H9 (cell line): ENCODE data around the gene TNFRSF17. TPM values are rescaled to one million over a fixed set of nuclear protein-coding genes. Genes with fewer than 3 reads are reported as not detected.

Experiments
- DNase-seq: peaks from one replicate; pipeline ENCODE4 v3.0.0-alpha.2; 2017
- H2AFZ ChIP-seq: one replicate; pipeline ENCODE4 v1.6.1; 2013; ENCODE audit warnings: mild to moderate bottlenecking, low read length, control low read depth, moderate library complexity
- H2AK5ac ChIP-seq: 2 replicates; pipeline ENCODE4 v1.6.1; 2013; ENCODE audit warnings: low read length, control low read depth, mixed read lengths; ENCODE audit not compliant: insufficient read length
- H2BK120ac ChIP-seq: one replicate; pipeline ENCODE4 v1.6.1; 2013; ENCODE audit warnings: low read depth, mild to moderate bottlenecking, low read length, control low read depth, inconsistent platforms; ENCODE audit not compliant: poor library complexity, severe bottlenecking
- H2BK12ac ChIP-seq: 2 replicates; pipeline ENCODE4 v1.6.1; 2013; ENCODE audit warnings: low read length, control low read depth, mixed read lengths, low read depth; ENCODE audit not compliant: insufficient read length
- H2BK15ac ChIP-seq: 2 replicates; pipeline ENCODE4 v1.6.1; 2013; ENCODE audit warnings: low read depth, low read length, control low read depth
- H2BK20ac ChIP-seq: one replicate; pipeline ENCODE4 v1.6.1; 2013; ENCODE audit warnings: low read depth, mild to moderate bottlenecking, low read length, control low read depth, inconsistent platforms; ENCODE audit not compliant: poor library complexity, severe bottlenecking
- H2BK5ac ChIP-seq: 2 replicates; pipeline ENCODE4 v1.6.1; 2013; ENCODE audit warnings: low read length, control low read depth, mixed read lengths; ENCODE audit not compliant: insufficient read length
- H3K14ac ChIP-seq: 2 replicates; pipeline ENCODE4 v1.6.1; 2013; ENCODE audit warnings: low read length, control low read depth; ENCODE audit not compliant: insufficient read depth
- H3K18ac ChIP-seq: 2 replicates; pipeline ENCODE4 v1.6.1; 2013; ENCODE audit warnings: low read depth, mild to moderate bottlenecking, mixed read lengths, low read length, control low read depth; ENCODE audit not compliant: insufficient read length
- H3K23ac ChIP-seq: 2 replicates; pipeline ENCODE4 v1.6.1; 2013; ENCODE audit warnings: low read length, control low read depth, mixed read lengths, low read depth; ENCODE audit not compliant: insufficient read length
- H3K23me2 ChIP-seq: 2 replicates; pipeline ENCODE4 v1.6.1; 2013; ENCODE audit warnings: low read depth, mild to moderate bottlenecking, mixed read lengths, low read length, control low read depth; ENCODE audit not compliant: insufficient read length, poor library complexity, severe bottlenecking
- H3K27ac ChIP-seq: 2 replicates; pipeline ENCODE4 v1.5.1; 2013; ENCODE audit warnings: low read length, control low read depth, mixed read lengths, low read depth; ENCODE audit not compliant: insufficient read length
- H3K27me3 ChIP-seq: 2 replicates; pipeline ENCODE4 v1.6.1; 2013; ENCODE audit warnings: low read length, control low read depth, inconsistent platforms; ENCODE audit not compliant: insufficient read depth
- H3K4ac ChIP-seq: 2 replicates; pipeline ENCODE4 v1.6.1; 2013; ENCODE audit warnings: low read depth, mild to moderate bottlenecking, control low read depth, inconsistent platforms, low read length, moderate library complexity
- H3K4me1 ChIP-seq: 2 replicates; pipeline ENCODE4 v1.6.1; 2013; ENCODE audit warnings: low read length, control low read depth, inconsistent platforms; ENCODE audit not compliant: insufficient read depth
- H3K4me2 ChIP-seq: 2 replicates; pipeline ENCODE4 v1.6.1; 2013; ENCODE audit warnings: low read length, control low read depth, mixed read lengths; ENCODE audit not compliant: insufficient read length, insufficient read depth
- H3K56ac ChIP-seq: 2 replicates; pipeline ENCODE4 v1.6.1; 2013; ENCODE audit warnings: low read depth, mild to moderate bottlenecking, mixed read lengths, low read length, control low read depth; ENCODE audit not compliant: insufficient read length
- H3K79me1 ChIP-seq: 2 replicates; pipeline ENCODE4 v1.6.1; 2013; ENCODE audit warnings: low read depth, mild to moderate bottlenecking, moderate library complexity, low read length, control low read depth, inconsistent platforms; ENCODE audit not compliant: insufficient read depth, poor library complexity, severe bottlenecking
- H3K79me2 ChIP-seq: 2 replicates; pipeline ENCODE4 v1.6.1; 2013; ENCODE audit warnings: low read length, control low read depth, inconsistent platforms; ENCODE audit not compliant: insufficient read depth
- H3K9ac ChIP-seq: 2 replicates; pipeline ENCODE4 v1.6.1; 2013; ENCODE audit warnings: low read length, control low read depth, mixed read lengths; ENCODE audit not compliant: insufficient read length; ENCODE audit errors: extremely low read depth
- H3K9me3 ChIP-seq: one replicate; pipeline ENCODE4 v1.6.1; 2013; ENCODE audit warnings: low read depth, low read length, inconsistent platforms; ENCODE audit not compliant: control insufficient read depth
- H3T11ph ChIP-seq: one replicate; pipeline ENCODE4 v1.6.1; 2013; ENCODE audit warnings: mild to moderate bottlenecking, low read length, control low read depth, inconsistent platforms
- H4K20me1 ChIP-seq: one replicate; pipeline ENCODE4 v1.6.1; 2013; ENCODE audit not compliant: control insufficient read depth, insufficient read length, insufficient read depth
- H4K5ac ChIP-seq: 2 replicates; pipeline ENCODE4 v1.6.1; 2013; ENCODE audit warnings: low read depth, mild to moderate bottlenecking, mixed read lengths, low read length, control low read depth; ENCODE audit not compliant: insufficient read length
- H4K8ac ChIP-seq: replicated peaks from 2 replicates; pipeline ENCODE4 v1.6.1; 2013; ENCODE audit warnings: low read length, control low read depth, mixed read lengths, low read depth; ENCODE audit not compliant: insufficient read length
- H4K91ac ChIP-seq: 2 replicates; pipeline ENCODE4 v1.6.1; 2013; ENCODE audit warnings: low read depth, mild to moderate bottlenecking, moderate library complexity, mixed read lengths, low read length, control low read depth; ENCODE audit not compliant: insufficient read length
- H3K27ac Mint-ChIP-seq, 3 experiments: 2 replicates in 2 of 3; 3 replicates in 1 of 3; pipeline ENCODE4 v1.8.0; 2020 to 2021; ENCODE audit warnings: mixed read lengths in 3 of 3, mild to moderate bottlenecking in 1 of 3, moderate library complexity in 1 of 3
- H3K27me3 Mint-ChIP-seq: 2 replicates; pipeline ENCODE4 v1.8.0; 2021; ENCODE audit warnings: low read depth, mild to moderate bottlenecking, moderate library complexity, mixed read lengths
- H3K36me3 Mint-ChIP-seq, 3 experiments: 2 replicates in 2 of 3; 3 replicates in 1 of 3; pipeline ENCODE4 v1.8.0; 2020 to 2021; ENCODE audit warnings: low read depth in 3 of 3, mixed read lengths in 3 of 3; ENCODE audit not compliant: insufficient read depth in 1 of 3
- H3K4me1 Mint-ChIP-seq, 2 experiments: 2 replicates each; pipeline ENCODE4 v1.8.0; 2020; ENCODE audit warnings: mixed read lengths in 2 of 2
- H3K4me3 Mint-ChIP-seq, 2 experiments: 2 replicates in 1 of 2; 3 replicates in 1 of 2; pipeline ENCODE4 v1.8.0; 2020 to 2021; ENCODE audit warnings: mild to moderate bottlenecking in 2 of 2, mixed read lengths in 2 of 2, moderate library complexity in 1 of 2
- H3K9me3 Mint-ChIP-seq, 2 experiments: 2 replicates in 1 of 2; 3 replicates in 1 of 2; pipeline ENCODE4 v1.8.0; 2020; ENCODE audit warnings: mild to moderate bottlenecking in 2 of 2, mixed read lengths in 2 of 2, moderate library complexity in 1 of 2
- CTCF ChIP-seq: fragments of 200-600 bp; sonication (generic); conservative IDR thresholded peaks from 3 replicates; pipeline ENCODE4 v1.8.0; 2021; ENCODE audit warnings: antibody characterized with exemption, mild to moderate bottlenecking
- WGBS: extraction: QIAGEN DNeasy Blood & Tissue Kit; methylation state at CpG from one replicate; pipeline ENCODE4 v1.1.7; 2013; ENCODE audit warnings: missing lambda C conversion rate, low lambda C conversion rate, mixed read lengths; ENCODE audit not compliant: insufficient read length; ENCODE audit errors: extremely low coverage; 5-methylcytosine and 5-hydroxymethylcytosine counted together
- total RNA-seq: library from RNA; stranded (reverse); gene quantifications from 2 replicates; pipeline ENCODE4 v1.2.1, GENCODE V29; 2021

Gene TNFRSF17
- total RNA-seq, 1 experiment from 2014 or later: not detected

GRCh38 chr16:11967195-11967911 lies 2.3 kb downstream of the TNFRSF17 start:
- no peak overlapping the region for H3K14ac ChIP-seq
- no peak overlapping the region for H2BK5ac ChIP-seq
- H2BK20ac ChIP-seq: no peak overlapping the region
- Mint-ChIP-seq H3K36me3 (peaks cover 0 to 3% (median 0%) of the 10 kb centered on the region in 3 experiments; a peak in 1 of 7 replicates), H3K4me1 (no peaks in the 10 kb centered on the region), H3K27me3 (no peaks in the 10 kb centered on the region), H3K9me3 (no peaks in the 10 kb centered on the region), H3K27ac (peak overlapping the region in 1 of 3 experiments; percentile 25; a peak in 2 of 7 replicates), H3K4me3 (no peak overlapping the region)
- no peak overlapping the region for H3T11ph ChIP-seq
- H4K5ac ChIP-seq: no peak overlapping the region
- no peak overlapping the region for H4K91ac ChIP-seq
- H3K23me2 ChIP-seq: no peaks in the 10 kb centered on the region
- no peak overlapping the region for H3K9ac ChIP-seq
- WGBS: no CpG with 5 or more reads among the region's 17 CpGs
- no peak overlapping the region for H3K27ac ChIP-seq
- H2BK120ac ChIP-seq: no peak overlapping the region
- no peak overlapping the region for H3K56ac ChIP-seq
- H3K9me3 ChIP-seq: no peaks in the 10 kb centered on the region
- H3K4ac ChIP-seq: no peak overlapping the region
- peak overlapping the region; percentile 83 for H2AK5ac ChIP-seq
- no peaks in the 10 kb centered on the region for H3K79me2 ChIP-seq
- no peak overlapping the region for H3K4me2 ChIP-seq
- TF ChIP-seq CTCF: no peak
- H3K23ac ChIP-seq: no peak overlapping the region
- no peak for DNase-seq
- no peak overlapping the region for H2BK15ac ChIP-seq
- H4K8ac ChIP-seq: no peak overlapping the region
- no peak overlapping the region for H3K18ac ChIP-seq
- H2AFZ ChIP-seq: no peak overlapping the region
- no peaks in the 10 kb centered on the region for H3K79me1 ChIP-seq
- H2BK12ac ChIP-seq: no peak overlapping the region
- no peaks in the 10 kb centered on the region for H3K4me1 ChIP-seq
- H4K20me1 ChIP-seq: no peaks in the 10 kb centered on the region
- no peaks in the 10 kb centered on the region for H3K27me3 ChIP-seq
